ENCODE data around the gene VMO1.

Gene VMO1

GRCh38 chr17:4796552-4796920 lies 10.4 kb upstream of the VMO1 start:
- FAIRE-seq, result no peak

GRCh38 chr17:4795168-4795567 lies 9.0 kb upstream of the VMO1 start:
- FAIRE-seq, result no peak

GRCh38 chr17:4790705-4791088 lies 4.5 kb upstream of the VMO1 start:
- no peak for FAIRE-seq

GRCh38 chr17:4789951-4790704 lies 4.0 kb upstream of the VMO1 start:
- FAIRE-seq, result no peak

GRCh38 chr17:4789701-4789950 lies 3.5 kb upstream of the VMO1 start:
- no peak for FAIRE-seq

GRCh38 chr17:4788807-4789700 lies 2.9 kb upstream of the VMO1 start, which contains the start of gene GLTPD2:
Gene GLTPD2, plus strand, starts transcription at chr17:4788964. Its CDS starts 48 bp downstream, at chr17:4789012.
- FAIRE-seq, result no peak

- no peak for FAIRE-seq
Measured at GRCh38 chr17:4788159-4788806, 2.1 kb upstream of the VMO1 start.

- FAIRE-seq, result no peak
Measured at GRCh38 chr17:4786516-4786915, 352 bp upstream of the VMO1 start.

- no peak for FAIRE-seq
Measured at GRCh38 chr17:4785311-4786105, 656 bp downstream of the VMO1 start.

GRCh38 chr17:4782652-4783051 lies 3.5 kb downstream of the VMO1 start:
- no peak for FAIRE-seq

- no peak for FAIRE-seq
Measured at GRCh38 chr17:4780325-4780955, 5.7 kb downstream of the VMO1 start.

GRCh38 chr17:4777969-4778760 lies 8.0 kb downstream of the VMO1 start:
- no peak for FAIRE-seq

GRCh38 chr17:4772235-4772613 lies 13.9 kb downstream of the VMO1 start:
- FAIRE-seq, result no peak

GRCh38 chr17:4771519-4772234 lies 14.5 kb downstream of the VMO1 start, which contains the start of gene TM4SF5:
Gene TM4SF5, plus strand, starts transcription at chr17:4771886. Its CDS starts 37 bp downstream, at chr17:4771923.
- no peak for FAIRE-seq

GRCh38 chr17:4769628-4770027 lies 16.5 kb downstream of the VMO1 start:
- FAIRE-seq, result no peak

GRCh38 chr17:4768298-4768697 lies 17.9 kb downstream of the VMO1 start:
- FAIRE-seq, result no peak

- no peak for FAIRE-seq
Measured at GRCh38 chr17:4766723-4767122, 19.4 kb downstream of the VMO1 start.

GRCh38 chr17:4766201-4766600 lies 20.0 kb downstream of the VMO1 start:
- FAIRE-seq, result no peak

- FAIRE-seq, result no peak
Measured at GRCh38 chr17:4764595-4764994, 21.6 kb downstream of the VMO1 start.

GRCh38 chr17:4759776-4760236 lies 26.4 kb downstream of the VMO1 start:
- no peak for FAIRE-seq

GRCh38 chr17:4753392-4753791 lies 32.8 kb downstream of the VMO1 start:
- no peak for FAIRE-seq
